Neural progenitor cell (in vitro differentiated cells): ENCODE data around the gene CLDN17. TPM values are rescaled to one million over a fixed set of nuclear protein-coding genes. Genes with fewer than 3 reads are reported as not detected.

Experiments used
- DNase-seq: peaks from one replicate; pipeline ENCODE4 v3.0.0-alpha.2; 2016; ENCODE audit warnings: low spot score
- H2AFZ ChIP-seq: fragments of 200-600 bp; sonication (generic); replicated peaks from 2 replicates; pipeline ENCODE4 v1.6.1; 2016; ENCODE audit warnings: antibody characterized with exemption
- H3F3A ChIP-seq: fragments of 200-600 bp; sonication (generic); 2 replicates; pipeline ENCODE4 v1.6.1; 2016; ENCODE audit warnings: antibody characterized with exemption, low read depth
- H3K27ac ChIP-seq: fragments of 200-600 bp; sonication (generic); 2 replicates; pipeline ENCODE4 v1.5.1; 2016; ENCODE audit warnings: mild to moderate bottlenecking
- H3K27me3 ChIP-seq: fragments of 200-600 bp; sonication (generic); 2 replicates; pipeline ENCODE4 v1.6.1; 2016; ENCODE audit warnings: mild to moderate bottlenecking, moderate library complexity
- H3K36me3 ChIP-seq: fragments of 200-600 bp; sonication (generic); 2 replicates; pipeline ENCODE4 v1.5.1; 2016
- H3K4me1 ChIP-seq: fragments of 200-600 bp; sonication (generic); 2 replicates; pipeline ENCODE4 v1.6.1; 2016; ENCODE audit warnings: mixed run types
- H3K4me2 ChIP-seq: fragments of 200-600 bp; sonication (generic); 2 replicates; pipeline ENCODE4 v1.6.1; 2016
- H3K4me3 ChIP-seq: fragments of 200-600 bp; sonication (generic); 2 replicates; pipeline ENCODE4 v1.5.1; 2016
- H3K79me2 ChIP-seq: fragments of 200-600 bp; sonication (generic); 2 replicates; pipeline ENCODE4 v1.6.1; 2016; ENCODE audit warnings: low read depth
- H3K9ac ChIP-seq: fragments of 200-600 bp; sonication (generic); 2 replicates; pipeline ENCODE4 v1.6.1; 2016
- H3K9me3 ChIP-seq: fragments of 200-600 bp; sonication (generic); 2 replicates; pipeline ENCODE4 v1.5.1; 2016; ENCODE audit warnings: low read depth
- H4K20me1 ChIP-seq: fragments of 200-600 bp; sonication (generic); 2 replicates; pipeline ENCODE4 v1.6.1; 2016; ENCODE audit warnings: low read depth
- H3K27ac Mint-ChIP-seq: 3 replicates; pipeline ENCODE4 v1.8.0; 2021; ENCODE audit warnings: mixed read lengths
- H3K27me3 Mint-ChIP-seq: 2 replicates; pipeline ENCODE4 v1.8.0; 2022; ENCODE audit warnings: low read depth, mild to moderate bottlenecking, inconsistent platforms, moderate library complexity, mixed read lengths; ENCODE audit not compliant: insufficient read depth
- H3K36me3 Mint-ChIP-seq: 3 replicates; pipeline ENCODE4 v1.8.0; 2021; ENCODE audit warnings: mixed read lengths
- H3K4me1 Mint-ChIP-seq: 3 replicates; pipeline ENCODE4 v1.8.0; 2021; ENCODE audit warnings: mixed read lengths
- H3K4me3 Mint-ChIP-seq: 3 replicates; pipeline ENCODE4 v1.8.0; 2021; ENCODE audit warnings: mild to moderate bottlenecking, moderate library complexity, mixed read lengths
- H3K9me3 Mint-ChIP-seq: 3 replicates; pipeline ENCODE4 v1.8.0; 2020; ENCODE audit warnings: mixed read lengths
- EZH2 ChIP-seq: fragments of 200-600 bp; sonication (generic); IDR thresholded peaks from 2 replicates; pipeline ENCODE4 v1.6.1; 2017; ENCODE audit warnings: antibody characterized with exemption, mild to moderate bottlenecking, moderate library complexity
- EZH2phosphoT487 ChIP-seq: fragments of 200-600 bp; sonication (generic); IDR thresholded peaks from 2 replicates; pipeline ENCODE4 v1.6.1; 2017; ENCODE audit warnings: antibody characterized with exemption
- total RNA-seq: library from RNA; depleted of rRNA; stranded (reverse); fragments of >200 nt; gene quantifications from 2 replicates; pipeline ENCODE4 v1.2.3, GENCODE V29; 2015; ENCODE audit warnings: low replicate concordance
- TF ChIP-seq, protein P1 (sequence below): fragments of 200-600 bp; sonication (generic); IDR thresholded peaks from 2 replicates; pipeline ENCODE4 v1.5.1; 2017; ENCODE audit warnings: antibody characterized with exemption, mild to moderate bottlenecking

CLDN17 gene
- total RNA-seq, 1 donor from 2014 or later, result not detected

GRCh38 chr21:30152792-30153191 lies 13.8 kb downstream of the CLDN17 start:
- no peaks in the 10 kb centered on the region for H3K4me1 Mint-ChIP-seq
- H3K27me3 Mint-ChIP-seq, result peaks cover 8% of the 10 kb centered on the region
- Histone ChIP-seq H3F3A (no peaks in the 10 kb centered on the region), H3K36me3 (no peaks in the 10 kb centered on the region), H3K27ac (no peak overlapping the region), H4K20me1 (no peaks in the 10 kb centered on the region), H3K9ac (no peak overlapping the region), H2AFZ (no peak overlapping the region), H3K4me2 (no peak overlapping the region), H3K79me2 (no peaks in the 10 kb centered on the region), H3K4me1 (no peaks in the 10 kb centered on the region), H3K27me3 (no peaks in the 10 kb centered on the region), H3K4me3 (no peak overlapping the region), H3K9me3 (no peaks in the 10 kb centered on the region)
- no peak overlapping the region for H3K27ac Mint-ChIP-seq
- DNase-seq, result no peak
- H3K4me3 Mint-ChIP-seq, result no peak overlapping the region
- TF ChIP-seq, protein P1, sequence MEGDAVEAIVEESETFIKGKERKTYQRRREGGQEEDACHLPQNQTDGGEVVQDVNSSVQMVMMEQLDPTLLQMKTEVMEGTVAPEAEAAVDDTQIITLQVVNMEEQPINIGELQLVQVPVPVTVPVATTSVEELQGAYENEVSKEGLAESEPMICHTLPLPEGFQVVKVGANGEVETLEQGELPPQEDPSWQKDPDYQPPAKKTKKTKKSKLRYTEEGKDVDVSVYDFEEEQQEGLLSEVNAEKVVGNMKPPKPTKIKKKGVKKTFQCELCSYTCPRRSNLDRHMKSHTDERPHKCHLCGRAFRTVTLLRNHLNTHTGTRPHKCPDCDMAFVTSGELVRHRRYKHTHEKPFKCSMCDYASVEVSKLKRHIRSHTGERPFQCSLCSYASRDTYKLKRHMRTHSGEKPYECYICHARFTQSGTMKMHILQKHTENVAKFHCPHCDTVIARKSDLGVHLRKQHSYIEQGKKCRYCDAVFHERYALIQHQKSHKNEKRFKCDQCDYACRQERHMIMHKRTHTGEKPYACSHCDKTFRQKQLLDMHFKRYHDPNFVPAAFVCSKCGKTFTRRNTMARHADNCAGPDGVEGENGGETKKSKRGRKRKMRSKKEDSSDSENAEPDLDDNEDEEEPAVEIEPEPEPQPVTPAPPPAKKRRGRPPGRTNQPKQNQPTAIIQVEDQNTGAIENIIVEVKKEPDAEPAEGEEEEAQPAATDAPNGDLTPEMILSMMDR, result no peak
- no peak for TF ChIP-seq EZH2phosphoT487
- no peak for TF ChIP-seq EZH2
- no peaks in the 10 kb centered on the region for H3K9me3 Mint-ChIP-seq
- H3K36me3 Mint-ChIP-seq, result no peaks in the 10 kb centered on the region

DNA sequence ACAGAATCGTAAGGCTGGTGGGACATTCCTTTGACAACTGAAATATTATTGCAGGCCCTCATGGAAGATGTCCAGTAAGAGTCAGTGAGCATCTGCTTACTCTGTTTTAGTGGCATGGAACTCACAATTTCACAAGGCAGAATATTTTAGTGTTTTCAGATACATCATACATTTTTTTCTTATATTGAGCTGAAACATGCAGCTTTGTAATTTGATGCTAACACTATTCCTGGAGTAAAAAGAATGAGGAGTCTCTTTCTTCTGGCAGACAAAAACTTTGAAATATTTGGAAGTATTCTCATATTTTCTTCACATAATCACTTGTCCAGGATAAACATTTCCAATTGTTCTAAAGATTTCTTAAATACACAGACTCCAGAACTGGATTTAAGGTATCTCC lies 17.7 kb downstream of the CLDN17 start:
- H4K20me1 ChIP-seq, result no peaks in the 10 kb centered on the region
- Mint-ChIP-seq H3K4me3 (no peak overlapping the region), H3K9me3 (no peaks in the 10 kb centered on the region), H3K4me1 (no peaks in the 10 kb centered on the region), H3K27ac (no peak overlapping the region), H3K27me3 (no peaks in the 10 kb centered on the region), H3K36me3 (no peaks in the 10 kb centered on the region)
- H3K79me2 ChIP-seq, result no peaks in the 10 kb centered on the region
- no peak overlapping the region for H3K9ac ChIP-seq
- H2AFZ ChIP-seq, result no peak overlapping the region
- TF ChIP-seq EZH2 (no peak), EZH2phosphoT487 (no peak)
- TF ChIP-seq, protein P1, result no peak
- no peak overlapping the region for H3K4me2 ChIP-seq
- H3K36me3 ChIP-seq, result no peaks in the 10 kb centered on the region
- DNase-seq, result no peak
- no peaks in the 10 kb centered on the region for H3K4me1 ChIP-seq
- H3K4me3 ChIP-seq, result no peak overlapping the region
- no peak overlapping the region for H3K27ac ChIP-seq
- no peaks in the 10 kb centered on the region for H3F3A ChIP-seq
- no peaks in the 10 kb centered on the region for H3K9me3 ChIP-seq
- no peaks in the 10 kb centered on the region for H3K27me3 ChIP-seq

- no peaks in the 10 kb centered on the region for H3K27me3 ChIP-seq
- no peaks in the 10 kb centered on the region for H3K27me3 Mint-ChIP-seq
- no peak overlapping the region for H3K4me2 ChIP-seq
- no peaks in the 10 kb centered on the region for H3K79me2 ChIP-seq
- TF ChIP-seq, protein P1, result no peak
- TF ChIP-seq EZH2 (no peak), EZH2phosphoT487 (no peak)
- H3K4me3 Mint-ChIP-seq, result no peak overlapping the region
- H3K9me3 Mint-ChIP-seq, result peaks cover 7% of the 10 kb centered on the region
- H3K4me1 Mint-ChIP-seq, result no peaks in the 10 kb centered on the region
- no peak overlapping the region for H3K27ac ChIP-seq
- DNase-seq, result no peak
- H3K4me1 ChIP-seq, result no peaks in the 10 kb centered on the region
- no peak overlapping the region for H3K27ac Mint-ChIP-seq
- no peak overlapping the region for H3K9ac ChIP-seq
- no peak overlapping the region for H3K4me3 ChIP-seq
- H2AFZ ChIP-seq, result no peak overlapping the region
- no peaks in the 10 kb centered on the region for H3F3A ChIP-seq
- no peaks in the 10 kb centered on the region for H3K36me3 ChIP-seq
- no peaks in the 10 kb centered on the region for H3K36me3 Mint-ChIP-seq
- H4K20me1 ChIP-seq, result no peaks in the 10 kb centered on the region
- no peaks in the 10 kb centered on the region for H3K9me3 ChIP-seq
Measured at GRCh38 chr21:30146558-30147282, 19.9 kb downstream of the CLDN17 start.
